ENCODE data around the gene KRTAP5-9. TPM values are rescaled to one million over a fixed set of nuclear protein-coding genes. Genes with fewer than 3 reads are reported as not detected.
"Not testable (repeated sequence)": the region's sequence is repeated elsewhere in the genome, so short reads cannot be mapped to it uniquely, and the experiment has no call there.

Gene KRTAP5-9
- total RNA-seq, 1 donor from 2014 or later, result 0.72 TPM

DNA sequence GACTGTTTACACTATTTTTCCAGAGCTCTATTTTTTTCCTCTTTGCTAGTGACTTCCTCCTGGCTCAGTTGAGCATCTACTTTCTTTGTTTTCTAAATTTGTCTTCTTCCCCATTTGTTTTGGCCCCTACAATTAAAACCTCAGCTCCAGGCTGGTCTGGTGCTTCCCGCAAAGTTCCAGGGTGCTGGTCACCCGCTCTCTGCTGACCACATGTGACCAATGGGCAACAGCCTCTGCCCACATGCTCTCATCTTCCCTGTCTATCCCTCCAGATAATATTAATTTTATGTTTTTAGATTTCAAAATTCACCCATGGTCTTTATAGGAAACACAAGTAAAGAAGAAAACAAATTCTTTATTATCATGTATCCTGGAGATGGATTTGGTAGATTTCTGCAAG is 34.7 kb downstream of the KRTAP5-9 start:
- not testable (repeated sequence) for DNase-seq (ENCODE audit: low spot score)

- not testable (repeated sequence) for DNase-seq (ENCODE audit: low spot score)
These were observed 37.5 kb downstream of the KRTAP5-9 start for GRCh38 chr11:71585673-71586072.

- DNase-seq (ENCODE audit: low spot score), result not testable (repeated sequence)
These were observed 40.1 kb downstream of the KRTAP5-9 start for GRCh38 chr11:71588314-71588713.

DNA sequence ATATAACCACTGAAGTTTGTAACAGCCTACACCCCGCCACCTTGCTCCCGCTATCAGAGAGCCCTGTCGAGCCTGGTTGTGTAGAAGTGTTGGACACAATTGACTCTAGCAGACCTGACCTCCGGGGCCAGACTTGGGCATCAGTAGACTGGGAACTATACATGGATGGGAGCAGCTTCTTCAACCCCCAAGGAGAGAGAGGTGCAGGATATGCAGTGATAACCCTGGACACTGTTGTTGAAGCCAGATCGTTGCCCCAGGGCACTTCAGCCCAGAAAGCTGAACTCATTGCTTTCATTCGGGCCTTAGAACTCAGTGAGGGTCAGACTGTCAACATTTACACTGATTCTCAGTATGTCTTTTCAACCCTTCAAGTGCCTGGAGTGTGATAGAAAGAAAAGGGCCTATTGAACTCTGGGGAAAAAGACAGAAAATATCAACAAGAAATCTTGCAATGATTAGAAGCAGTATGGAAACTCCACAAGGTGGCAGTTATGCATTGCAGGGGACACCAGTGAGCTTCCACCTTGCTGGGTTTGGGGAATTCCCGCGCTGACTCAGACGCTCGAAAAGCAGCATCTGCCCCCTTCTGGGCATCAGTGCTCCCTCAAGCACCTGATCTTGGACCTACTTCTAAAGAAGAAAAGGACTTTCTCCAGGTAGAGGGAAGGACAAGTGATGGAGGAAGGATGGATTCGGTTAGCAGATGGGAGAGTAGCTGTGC is 40.8 kb downstream of the KRTAP5-9 start:
- not testable (repeated sequence) for DNase-seq (ENCODE audit: low spot score)

DNA sequence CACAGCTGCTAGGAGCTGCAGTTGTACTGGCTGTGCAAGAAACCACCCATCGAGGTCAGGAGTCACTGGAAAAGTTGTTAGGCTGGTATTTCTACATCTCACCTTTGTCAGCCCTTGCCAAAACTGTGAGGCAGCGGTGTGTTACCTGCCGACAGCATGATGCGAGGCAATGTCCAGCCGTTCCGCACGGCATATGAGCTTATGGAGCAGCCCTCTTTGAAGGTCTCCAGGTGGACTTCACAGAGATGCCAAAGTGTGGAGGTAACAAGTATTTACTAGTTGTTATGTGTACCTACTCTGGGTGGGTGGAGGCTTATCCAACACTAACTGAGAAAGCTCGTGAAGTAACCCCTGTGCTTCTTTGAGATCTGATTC is 41.3 kb downstream of the KRTAP5-9 start:
- DNase-seq (ENCODE audit: low spot score), result not testable (repeated sequence)

Other genes with a start within 250 kb of the KRTAP5-9 start
- gene DHCR7, start 100.0 kb upstream of the KRTAP5-9 start, total RNA-seq (ENCODE audit: insufficient read depth, low replicate concordance), result 6.0 TPM
- 92.9 TPM for gene NADSYN1, start 95.2 kb upstream of the KRTAP5-9 start, total RNA-seq (ENCODE audit: insufficient read depth, low replicate concordance)
- not detected for gene KRTAP5-7, start 21.2 kb upstream of the KRTAP5-9 start, total RNA-seq (ENCODE audit: insufficient read depth, low replicate concordance)
- gene KRTAP5-8, start 10.4 kb upstream of the KRTAP5-9 start, total RNA-seq (ENCODE audit: insufficient read depth, low replicate concordance), result not detected
- not detected for gene KRTAP5-10, start 17.1 kb downstream of the KRTAP5-9 start, total RNA-seq (ENCODE audit: insufficient read depth, low replicate concordance)
- 8.9 TPM for gene KRTAP5-11, start 34.5 kb downstream of the KRTAP5-9 start, total RNA-seq (ENCODE audit: insufficient read depth, low replicate concordance)